ENCODE results near the gene S100A12. TPM values are rescaled to one million over a fixed set of nuclear protein-coding genes. Genes with fewer than 3 reads are reported as not detected.

Gene S100A12
- total and polyA plus RNA-seq, 7 donors = 0.40 to 3.5 (median 1.7) TPM

- Histone ChIP-seq H3K4me3 (no peak overlapping the region), H3K27ac (no peak overlapping the region), H3K27me3 (ENCODE audit: insufficient read depth in 3 of 3, low read length in 2 of 3) (no peaks in the 10 kb centered on the region), H3K36me3 (ENCODE audit: insufficient read depth in 1 of 2, low read depth in 1 of 2) (no peaks in the 10 kb centered on the region), H3K9me3 (no peaks in the 10 kb centered on the region), H3K4me1 (no peaks in the 10 kb centered on the region)
- TF ChIP-seq CTCF (IDR thresholded peaks at IDR 0.05) = no peak
- 66 to 73% (median 69%) methylated on average over 6 of the region's 6 CpGs for WGBS, 3 donors
- intact Hi-C loops (cut with DNase I) = no loop called here
- ATAC-seq (no peak), DNase-seq (no peak)
Observed at GRCh38 chr1:153366261-153366660, 9.2 kb downstream of the S100A12 start.

- H3K27me3 ChIP-seq (ENCODE audit: insufficient read depth in 3 of 3, low read length in 2 of 3) = no peaks in the 10 kb centered on the region
- no peaks in the 10 kb centered on the region for H3K9me3 ChIP-seq
- no peaks in the 10 kb centered on the region for H3K4me1 ChIP-seq
- DNase-seq (no peak), ATAC-seq (no peak)
- intact Hi-C loops (cut with DNase I) = no loop called here
- WGBS, 3 donors = 51 to 57% (median 56%) methylated on average over 8 of the region's 8 CpGs
- H3K27ac ChIP-seq = no peak overlapping the region
- no peak overlapping the region for H3K4me3 ChIP-seq
- no peak for TF ChIP-seq CTCF (IDR thresholded peaks at IDR 0.05)
- no peaks in the 10 kb centered on the region for H3K36me3 ChIP-seq (ENCODE audit: insufficient read depth in 1 of 2, low read depth in 1 of 2)
Observed at GRCh38 chr1:153365696-153366095, 9.7 kb downstream of the S100A12 start.

GRCh38 chr1:153364766-153365666 lies 10.4 kb downstream of the S100A12 start:
- no peaks in the 10 kb centered on the region for H3K4me1 ChIP-seq
- no peaks in the 10 kb centered on the region for H3K9me3 ChIP-seq
- H3K27ac ChIP-seq = no peak overlapping the region
- ATAC-seq (peak; percentile 42 to 84 (median 57)), DNase-seq (no peak)
- intact Hi-C loops (cut with DNase I) = no loop called here
- 63 to 65% (median 64%) methylated on average over 12 of the region's 12 CpGs for WGBS, 3 donors
- no peak overlapping the region for H3K4me3 ChIP-seq
- no peaks in the 10 kb centered on the region for H3K27me3 ChIP-seq (ENCODE audit: insufficient read depth in 3 of 3, low read length in 2 of 3)
- TF ChIP-seq CTCF (IDR thresholded peaks at IDR 0.05) = no peak
- no peaks in the 10 kb centered on the region for H3K36me3 ChIP-seq (ENCODE audit: insufficient read depth in 1 of 2, low read depth in 1 of 2)

GRCh38 chr1:153364156-153364555 lies 11.3 kb downstream of the S100A12 start:
- no peak for ATAC-seq
- H3K27ac ChIP-seq = no peak overlapping the region
- H3K4me1 ChIP-seq = no peaks in the 10 kb centered on the region
- TF ChIP-seq CTCF (IDR thresholded peaks at IDR 0.05) = no peak
- no peaks in the 10 kb centered on the region for H3K27me3 ChIP-seq (ENCODE audit: insufficient read depth in 3 of 3, low read length in 2 of 3)
- no peak for DNase-seq
- H3K9me3 ChIP-seq = no peaks in the 10 kb centered on the region
- intact Hi-C loops (cut with DNase I) = no loop called here
- no peak overlapping the region for H3K4me3 ChIP-seq
- no peaks in the 10 kb centered on the region for H3K36me3 ChIP-seq (ENCODE audit: insufficient read depth in 1 of 2, low read depth in 1 of 2)

All from psoas muscle (tissue), 8 donors.